Lower lobe of right lung (tissue), 2 donors: ENCODE results near the gene EPHA4. TPM values are rescaled to one million over a fixed set of nuclear protein-coding genes. Genes with fewer than 3 reads are reported as not detected.
A peak's percentile ranks its signal among the peaks of the same experiment; 100 is the strongest.
"Not testable (repeated sequence)": the region's sequence is repeated elsewhere in the genome, so short reads cannot be mapped to it uniquely, and the experiment has no call there.

Experiments used
- ATAC-seq, 2 donors: fragments of 200-7000 bp; cut with Tn5 transposase; one replicate each; pipeline ENCODE4 v1.9.1; 2020 to 2022; ENCODE audit warnings: mild to moderate bottlenecking in 2 of 2, moderate library complexity in 2 of 2
- DNase-seq: peaks from one replicate; pipeline ENCODE4 v3.0.0-alpha.2; 2020
- H3K27ac ChIP-seq: fragments of 200-600 bp; one replicate; pipeline ENCODE4 v1.8.0; 2022
- H3K27me3 ChIP-seq: fragments of 200-600 bp; one replicate; pipeline ENCODE4 v1.8.0; 2022; ENCODE audit warnings: low read depth
- H3K36me3 ChIP-seq: fragments of 200-600 bp; one replicate; pipeline ENCODE4 v1.8.0; 2022; ENCODE audit warnings: mild to moderate bottlenecking
- H3K4me1 ChIP-seq: fragments of 200-600 bp; one replicate; pipeline ENCODE4 v1.8.0; 2022
- H3K4me3 ChIP-seq: fragments of 200-600 bp; one replicate; pipeline ENCODE4 v1.8.0; 2022; ENCODE audit warnings: mild to moderate bottlenecking
- H3K9me3 ChIP-seq: fragments of 200-600 bp; one replicate; pipeline ENCODE4 v1.8.0; 2022
- intact Hi-C: fragments of 100-400 bp; cut with DNase I; formaldehyde crosslinking; loops from one replicate; pipeline ENCODE4 v1.11.0; 2022
- total RNA-seq: library from RNA; stranded (reverse); fragmentation: NEBNext Ultra II Directional; extraction: Animal tissue kit (Norgen Biotek cat#: 25700); gene quantifications from one replicate; pipeline ENCODE4 v1.2.1, GENCODE V29; 2021
- TF ChIP-seq, protein P1 (sequence below): fragments of 200-600 bp; IDR thresholded peaks from one replicate; pipeline ENCODE4 v1.8.0; 2022; ENCODE audit warnings: antibody characterized with exemption, mild to moderate bottlenecking
- donor health status: DM: no; HTN: yes; CAD: no; lungs with severe emphysema.

Gene EPHA4
- total RNA-seq, 1 donor from 2014 or later, result 13.8 TPM

- Histone ChIP-seq H3K4me1 (peaks cover 44% of the 10 kb centered on the region), H3K9me3 (no peaks in the 10 kb centered on the region), H3K4me3 (no peak overlapping the region), H3K27me3 (no peaks in the 10 kb centered on the region), H3K27ac (peak overlapping the region; percentile 54), H3K36me3 (no peaks in the 10 kb centered on the region)
- TF ChIP-seq, protein P1, sequence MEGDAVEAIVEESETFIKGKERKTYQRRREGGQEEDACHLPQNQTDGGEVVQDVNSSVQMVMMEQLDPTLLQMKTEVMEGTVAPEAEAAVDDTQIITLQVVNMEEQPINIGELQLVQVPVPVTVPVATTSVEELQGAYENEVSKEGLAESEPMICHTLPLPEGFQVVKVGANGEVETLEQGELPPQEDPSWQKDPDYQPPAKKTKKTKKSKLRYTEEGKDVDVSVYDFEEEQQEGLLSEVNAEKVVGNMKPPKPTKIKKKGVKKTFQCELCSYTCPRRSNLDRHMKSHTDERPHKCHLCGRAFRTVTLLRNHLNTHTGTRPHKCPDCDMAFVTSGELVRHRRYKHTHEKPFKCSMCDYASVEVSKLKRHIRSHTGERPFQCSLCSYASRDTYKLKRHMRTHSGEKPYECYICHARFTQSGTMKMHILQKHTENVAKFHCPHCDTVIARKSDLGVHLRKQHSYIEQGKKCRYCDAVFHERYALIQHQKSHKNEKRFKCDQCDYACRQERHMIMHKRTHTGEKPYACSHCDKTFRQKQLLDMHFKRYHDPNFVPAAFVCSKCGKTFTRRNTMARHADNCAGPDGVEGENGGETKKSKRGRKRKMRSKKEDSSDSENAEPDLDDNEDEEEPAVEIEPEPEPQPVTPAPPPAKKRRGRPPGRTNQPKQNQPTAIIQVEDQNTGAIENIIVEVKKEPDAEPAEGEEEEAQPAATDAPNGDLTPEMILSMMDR, result no peak
- peak; percentile 58 for DNase-seq
- ATAC-seq, result peak; percentile 75 to 81
- intact Hi-C loops, result no loop called here
These were observed 54.9 kb downstream of the EPHA4 start for GRCh38 chr2:221517146-221517695.

DNA sequence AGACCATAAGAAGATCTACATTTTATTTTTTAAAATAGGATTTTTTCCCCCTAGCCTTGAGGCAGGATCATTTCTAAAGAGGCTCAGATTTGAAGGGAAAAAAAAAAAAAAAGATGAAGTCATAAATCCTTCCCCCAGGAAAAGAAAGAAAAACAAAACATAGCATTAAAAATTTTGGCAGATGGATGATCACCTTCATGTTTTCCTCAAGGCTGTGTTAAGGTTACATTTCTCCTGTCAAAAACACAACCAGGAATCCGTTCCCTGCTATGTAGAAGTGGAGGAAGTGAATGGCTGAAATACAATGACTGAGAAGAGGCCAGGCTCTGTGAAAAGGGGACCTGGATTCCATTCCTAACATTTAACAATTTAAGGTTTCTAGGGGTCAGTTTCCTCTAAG lies 56.2 kb downstream of the EPHA4 start:
- TF ChIP-seq, protein P1, result no peak
- H3K27ac ChIP-seq, result no peak overlapping the region
- H3K9me3 ChIP-seq, result no peaks in the 10 kb centered on the region
- DNase-seq (no peak), ATAC-seq (no peak)
- H3K27me3 ChIP-seq, result no peaks in the 10 kb centered on the region
- intact Hi-C loops, result no loop called here
- H3K4me3 ChIP-seq, result no peak overlapping the region
- no peaks in the 10 kb centered on the region for H3K36me3 ChIP-seq
- peaks cover 42% of the 10 kb centered on the region for H3K4me1 ChIP-seq

- Histone ChIP-seq H3K4me1 (peaks cover 29% of the 10 kb centered on the region), H3K36me3 (no peaks in the 10 kb centered on the region), H3K4me3 (no peak overlapping the region), H3K9me3 (no peaks in the 10 kb centered on the region), H3K27ac (no peak overlapping the region), H3K27me3 (no peaks in the 10 kb centered on the region)
- DNase-seq, result no peak
- peak in 1 of 2 donors; percentile 28 for ATAC-seq
- intact Hi-C loops, result no loop called here
- TF ChIP-seq, protein P1, result no peak
These were observed 57.6 kb downstream of the EPHA4 start for GRCh38 chr2:221514305-221515040.

DNA sequence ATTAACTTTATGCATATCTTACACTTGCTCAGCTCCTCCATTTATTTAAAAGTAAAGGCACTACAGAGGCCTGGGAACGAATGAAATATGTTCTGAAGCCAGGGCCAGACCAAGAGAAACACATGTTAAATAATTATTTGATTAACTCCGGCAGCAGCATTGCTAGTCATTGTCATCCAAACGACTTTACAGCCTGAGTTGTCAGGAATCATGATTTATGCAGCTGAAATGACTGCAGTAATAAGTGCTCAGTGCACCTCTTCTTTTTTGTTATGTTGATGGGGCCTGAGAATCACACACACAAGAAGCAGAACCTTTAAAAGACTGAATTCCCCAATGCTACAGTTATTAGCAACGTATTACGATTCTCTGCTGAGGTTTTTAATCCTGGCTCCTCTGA lies 58.9 kb downstream of the EPHA4 start:
- H3K4me1 ChIP-seq, result peaks cover 17% of the 10 kb centered on the region
- no peaks in the 10 kb centered on the region for H3K36me3 ChIP-seq
- intact Hi-C loops, result no loop called here
- no peak for DNase-seq
- no peak for ATAC-seq
- TF ChIP-seq, protein P1, result no peak
- H3K27me3 ChIP-seq, result no peaks in the 10 kb centered on the region
- no peak overlapping the region for H3K27ac ChIP-seq
- no peaks in the 10 kb centered on the region for H3K9me3 ChIP-seq
- no peak overlapping the region for H3K4me3 ChIP-seq

GRCh38 chr2:221511325-221511724 lies 60.8 kb downstream of the EPHA4 start:
- H3K27me3 ChIP-seq, ATAC-seq, H3K9me3 ChIP-seq, H3K27ac ChIP-seq, intact Hi-C loops, H3K4me3 ChIP-seq, DNase-seq, H3K4me1 ChIP-seq, H3K36me3 ChIP-seq: not testable (repeated sequence)

GRCh38 chr2:221506469-221506868 lies 65.6 kb downstream of the EPHA4 start:
- TF ChIP-seq, protein P1, result no peak
- Histone ChIP-seq H3K36me3 (no peaks in the 10 kb centered on the region), H3K27ac (no peak overlapping the region), H3K9me3 (no peaks in the 10 kb centered on the region), H3K4me3 (no peak overlapping the region), H3K4me1 (peaks cover 9% of the 10 kb centered on the region), H3K27me3 (no peaks in the 10 kb centered on the region)
- intact Hi-C loops, result no loop called here
- no peak for ATAC-seq
- no peak for DNase-seq
